DMS79 treated with DMSO at 0.1 percent for 48 hours (cell line): ENCODE measurements around the gene UTP11.
A peak's percentile ranks its signal among the peaks of the same experiment; 100 is the strongest.

ENCODE experiments used
- DNase-seq: peaks from one replicate; lab custom pipeline; 2025; lab: John Stamatoyannopoulos, UW

UTP11 gene

DNA sequence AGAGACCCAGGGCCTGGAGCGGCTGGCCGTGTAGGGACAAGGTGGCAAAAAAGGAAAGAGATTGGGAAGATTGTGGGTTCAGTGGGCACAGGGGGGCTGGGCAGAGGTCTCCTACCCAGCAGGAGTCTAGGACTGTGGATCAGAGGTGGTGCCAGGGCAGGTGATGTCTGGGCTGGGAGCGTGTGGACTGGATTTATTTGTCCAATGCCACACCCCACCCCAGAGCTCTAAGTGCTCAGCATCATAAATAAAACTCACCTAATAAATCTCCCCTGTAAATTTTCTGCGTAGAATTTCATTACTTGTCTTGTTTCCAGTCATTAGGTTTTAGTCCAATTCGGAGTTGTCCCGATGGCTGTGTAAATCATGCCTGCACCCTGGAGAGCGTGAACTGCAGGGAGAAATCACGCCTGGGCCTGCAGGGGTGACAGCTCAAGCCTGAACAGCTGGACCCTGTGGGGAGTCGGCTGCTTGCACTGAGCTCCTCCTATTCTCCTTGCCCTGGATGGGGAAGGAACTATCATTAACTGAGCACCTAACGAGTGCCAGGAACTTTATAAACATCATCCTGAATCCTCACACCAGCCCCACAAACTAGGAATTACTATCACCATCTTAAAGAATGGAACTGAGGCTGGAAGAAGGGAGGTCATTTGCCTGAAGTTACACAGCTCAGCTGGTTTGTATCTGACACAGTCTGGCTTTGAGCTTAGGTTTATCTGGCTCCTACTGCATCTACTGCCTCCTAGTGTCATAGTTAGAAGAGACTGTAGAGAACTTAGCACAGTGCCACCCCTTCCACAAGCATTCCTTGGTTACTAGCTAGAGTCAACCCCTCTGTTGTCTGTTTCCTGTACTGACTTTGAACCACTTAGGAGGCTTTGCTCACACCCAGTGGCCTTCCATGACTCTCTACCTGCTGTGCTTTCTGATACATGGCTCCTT, 59.0 kb downstream of the UTP11 start:
- no peak for DNase-seq

GRCh38 chr1:38072858-38073257, 60.3 kb downstream of the UTP11 start:
- DNase-seq: no peak

DNA sequence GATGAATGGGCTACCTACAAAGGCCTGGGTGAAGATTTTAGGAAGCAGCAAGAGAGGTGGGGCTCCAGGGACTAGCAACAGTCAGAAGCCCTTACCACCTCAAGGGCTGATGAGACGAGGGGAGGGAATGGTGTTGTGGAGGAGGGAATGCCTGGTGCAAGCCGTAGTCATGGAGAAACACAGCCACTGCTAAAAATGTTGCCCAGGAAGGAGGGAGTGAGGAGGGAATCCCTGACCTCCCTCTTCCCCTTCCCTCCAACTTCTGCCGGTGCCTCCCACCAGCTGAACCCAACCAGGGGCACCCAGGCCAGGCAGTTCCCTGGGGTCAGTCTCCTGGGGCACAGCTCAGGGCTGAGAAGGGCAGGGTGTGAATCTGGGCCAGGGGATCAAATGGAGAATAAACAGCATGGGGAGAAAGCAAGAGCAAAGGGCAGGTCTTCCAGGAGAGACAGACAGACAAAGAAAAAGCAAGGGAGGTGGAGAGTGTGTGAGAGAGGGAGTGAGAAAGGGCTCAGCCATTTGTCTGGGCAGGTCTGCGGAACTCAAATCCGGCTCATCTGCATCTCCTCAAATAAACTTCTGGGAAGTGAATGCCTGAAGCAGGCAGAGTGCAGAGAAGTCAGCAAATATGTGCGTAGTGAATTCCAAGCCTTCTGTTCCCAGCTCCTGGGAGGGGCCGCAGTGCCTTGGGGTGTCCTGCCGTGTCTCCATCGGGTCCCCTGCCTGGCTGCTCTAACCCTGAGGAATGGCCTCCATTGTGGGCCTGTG, 61.2 kb downstream of the UTP11 start:
- DNase-seq: peak; percentile 26

DNA sequence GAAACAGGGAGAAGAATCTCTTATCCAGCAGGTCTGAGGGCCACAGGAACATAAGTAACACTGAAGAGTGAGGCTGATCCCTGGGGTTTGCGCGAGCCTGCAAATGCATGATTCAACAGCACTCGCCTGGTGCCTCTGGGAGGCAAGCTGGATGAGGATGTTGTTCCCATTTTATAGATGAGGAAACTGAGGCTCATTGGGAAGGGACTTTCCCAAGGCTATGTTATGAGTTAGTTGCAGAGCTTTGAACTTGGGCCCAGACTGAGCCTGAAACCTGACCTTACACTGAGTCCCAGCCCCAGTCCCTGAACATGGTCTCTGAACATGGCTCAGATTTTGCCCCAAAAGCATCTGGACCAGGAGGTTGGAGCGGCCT, 61.8 kb downstream of the UTP11 start:
- no peak for DNase-seq
